Activated naive CD8-positive, alpha-beta T cell treated with anti-CD3 and anti-CD28 coated beads, Interleukin-2, amount 50 U/mL, for 24 hours (primary cell): Measurements from ENCODE around the gene ABHD17A.

ENCODE experiments used
- ATAC-seq: fragments of 150-1000 bp; cut with Tn5 transposase; one replicate; pipeline ENCODE4 v1.10.0; 2021
- DNase-seq: peaks from one replicate; pipeline ENCODE4 v3.0.0; 2021
- H3K27ac Mint-ChIP-seq: one replicate; pipeline ENCODE4 v1.8.0; 2021; ENCODE audit warnings: mild to moderate bottlenecking, mixed read lengths
- H3K27me3 Mint-ChIP-seq: one replicate; pipeline ENCODE4 v1.8.0; 2021; ENCODE audit warnings: mixed read lengths
- H3K36me3 Mint-ChIP-seq: one replicate; pipeline ENCODE4 v1.8.0; 2021; ENCODE audit warnings: low read depth, mixed read lengths
- H3K4me1 Mint-ChIP-seq: one replicate; pipeline ENCODE4 v1.8.0; 2021; ENCODE audit warnings: mixed read lengths
- H3K4me3 Mint-ChIP-seq: one replicate; pipeline ENCODE4 v1.8.0; 2021; ENCODE audit warnings: mild to moderate bottlenecking, moderate library complexity, mixed read lengths
- H3K9me3 Mint-ChIP-seq: one replicate; pipeline ENCODE4 v1.8.0; 2021; ENCODE audit warnings: mixed read lengths

The ABHD17A gene

DNA sequence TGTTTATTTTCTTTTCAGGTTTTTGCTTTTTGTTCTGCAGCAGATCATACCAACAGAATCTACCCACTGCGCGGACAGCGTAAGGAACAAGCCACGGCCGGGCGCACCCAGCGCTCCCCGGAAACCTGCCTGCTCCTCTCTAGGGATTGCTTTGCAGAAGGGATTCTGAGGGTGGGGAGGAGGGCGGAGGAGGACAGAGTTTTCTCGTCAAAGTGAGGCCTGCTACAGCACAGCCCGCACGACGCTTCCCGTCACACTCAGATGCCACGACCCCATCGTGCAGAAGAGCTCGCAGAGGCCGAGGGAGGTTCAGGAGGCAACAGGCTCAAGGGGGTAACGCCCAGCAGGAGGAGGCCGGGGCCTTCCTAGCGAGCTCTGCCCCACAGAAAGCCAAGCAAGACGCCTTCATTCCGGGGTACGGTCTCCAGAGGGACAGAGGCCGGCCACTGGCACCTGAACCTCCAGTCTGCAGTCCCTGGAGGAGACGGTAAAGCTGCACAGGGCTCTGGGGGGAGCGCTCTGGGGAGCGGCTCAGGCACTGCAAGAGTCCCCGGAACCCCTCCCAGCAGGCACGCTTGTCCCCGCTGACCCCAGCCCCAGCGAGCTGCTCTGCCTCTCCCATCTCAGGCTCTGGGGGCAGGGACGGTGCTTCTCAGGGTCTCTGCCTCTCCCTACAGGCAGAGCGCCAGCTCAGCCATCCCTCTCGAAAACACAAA lies 43.9 kb downstream of the ABHD17A start:
- Mint-ChIP-seq H3K4me3 (no peak overlapping the region), H3K4me1 (peaks cover 41% of the 10 kb centered on the region), H3K27ac (no peak overlapping the region), H3K36me3 (peaks cover 6% of the 10 kb centered on the region), H3K9me3 (no peaks in the 10 kb centered on the region), H3K27me3 (no peaks in the 10 kb centered on the region)
- ATAC-seq (no peak), DNase-seq (no peak)

DNA sequence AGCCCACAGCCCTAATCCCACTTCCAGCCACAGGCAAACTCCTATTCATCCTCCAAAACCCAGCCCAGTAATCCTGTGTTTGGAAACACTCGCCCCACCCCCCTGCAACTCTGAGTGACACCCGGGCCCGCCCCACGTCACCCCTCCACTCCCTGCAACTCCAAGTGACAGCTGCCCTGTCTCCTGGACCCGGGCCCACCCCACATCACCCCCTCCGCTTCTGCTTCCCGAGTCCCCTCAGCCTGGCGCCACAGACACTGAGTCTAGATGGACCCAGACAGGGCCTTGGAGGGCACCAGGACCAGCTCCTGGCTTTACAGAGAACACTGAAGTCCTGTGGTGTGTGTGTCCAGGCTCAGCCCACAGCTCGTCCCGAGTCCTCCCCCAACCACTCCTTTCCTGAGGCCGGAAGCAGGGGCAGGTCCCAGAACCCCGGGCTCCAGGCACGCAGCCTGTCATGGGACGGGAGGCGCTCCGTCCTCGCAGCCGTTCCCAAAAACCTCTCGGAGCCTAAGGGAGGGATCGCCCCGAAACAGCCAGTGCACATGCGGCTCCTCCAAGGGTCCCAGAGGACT lies 44.7 kb downstream of the ABHD17A start:
- no peak for ATAC-seq
- Mint-ChIP-seq H3K27ac (no peak overlapping the region), H3K36me3 (no peaks in the 10 kb centered on the region)

DNA sequence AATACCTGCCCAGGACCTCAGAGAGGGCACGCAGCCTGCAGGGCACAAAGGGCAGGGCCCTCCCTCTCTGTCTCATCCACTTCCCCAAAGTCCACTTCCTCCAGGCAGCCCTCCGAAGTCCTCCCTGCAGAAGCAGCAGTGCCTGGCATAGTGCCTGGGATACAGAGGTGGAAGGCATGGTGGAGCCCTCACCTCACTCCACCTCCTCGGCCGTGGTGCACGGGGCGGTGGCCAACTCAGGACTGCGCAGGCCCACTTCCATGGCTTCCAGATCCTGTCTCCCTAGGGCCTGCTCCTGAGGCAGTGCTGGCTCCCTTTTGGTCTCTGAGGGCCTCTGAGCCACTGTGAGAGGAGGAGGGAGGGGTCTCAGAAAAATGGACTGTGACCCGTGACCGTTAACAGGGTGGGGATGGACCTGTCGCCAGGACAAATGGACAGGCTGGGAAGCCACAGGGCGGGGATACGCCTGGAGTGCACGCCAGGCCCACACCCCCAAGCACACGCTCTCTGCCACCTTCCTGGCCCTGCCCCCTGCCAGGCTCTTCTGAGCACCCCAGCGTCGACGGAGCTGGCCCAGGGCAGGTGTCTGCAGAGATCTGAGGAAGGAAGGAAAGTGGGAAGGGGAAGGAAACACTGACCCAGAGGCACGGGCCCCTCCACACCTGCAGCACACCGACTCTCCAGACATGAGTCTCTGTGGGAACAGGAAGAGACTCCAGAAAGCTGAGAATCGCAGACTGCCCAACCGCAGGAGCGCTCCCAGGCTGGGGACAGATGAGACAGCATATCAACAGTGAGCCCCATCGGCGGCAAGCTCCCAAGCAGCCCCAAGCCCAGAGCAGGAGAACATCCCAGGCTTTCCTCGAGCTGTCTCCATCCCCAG lies 45.4 kb downstream of the ABHD17A start:
- H3K4me1 Mint-ChIP-seq: peaks cover 32% of the 10 kb centered on the region

More for the DNA sequence above, 44.7 kb downstream of the ABHD17A start:
- Mint-ChIP-seq H3K9me3 (no peaks in the 10 kb centered on the region), H3K4me1 (peaks cover 35% of the 10 kb centered on the region), H3K4me3 (no peak overlapping the region), H3K27me3 (no peaks in the 10 kb centered on the region)
- DNase-seq: no peak

DNA sequence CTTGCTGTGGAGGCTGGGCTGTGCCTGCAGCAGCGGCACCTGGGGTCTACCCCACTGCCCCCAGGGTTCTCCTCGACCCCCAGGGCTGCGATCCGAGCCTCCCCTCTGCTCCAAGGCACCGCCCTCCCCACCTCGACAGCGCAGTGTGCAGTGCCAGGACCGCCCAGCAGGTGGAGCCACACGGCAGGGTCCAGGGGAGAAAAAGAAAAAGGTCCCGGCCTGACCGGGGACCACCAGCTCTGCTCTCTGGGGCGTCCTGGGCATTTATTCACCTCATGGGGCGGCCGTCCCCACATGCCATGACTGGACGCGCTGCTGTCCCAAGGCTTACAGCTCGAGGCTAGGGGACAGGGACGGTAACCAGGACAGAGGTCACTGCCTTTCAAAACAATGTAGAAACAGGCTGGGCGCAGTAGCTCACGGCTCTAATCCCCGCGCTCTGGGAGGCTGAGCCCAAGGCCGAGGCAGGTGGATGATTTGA lies 47.6 kb downstream of the ABHD17A start:
- no peaks in the 10 kb centered on the region for H3K27me3 Mint-ChIP-seq
- peaks cover 18% of the 10 kb centered on the region for H3K4me1 Mint-ChIP-seq
- ATAC-seq (peak; percentile 44), DNase-seq (peak; percentile 79)
- H3K36me3 Mint-ChIP-seq: no peaks in the 10 kb centered on the region
- H3K27ac Mint-ChIP-seq: no peak overlapping the region
- H3K9me3 Mint-ChIP-seq: no peaks in the 10 kb centered on the region
- no peak overlapping the region for H3K4me3 Mint-ChIP-seq

More for the DNA sequence above, 45.4 kb downstream of the ABHD17A start:
- DNase-seq: no peak
- Mint-ChIP-seq H3K9me3 (no peaks in the 10 kb centered on the region), H3K27me3 (no peaks in the 10 kb centered on the region), H3K4me3 (no peak overlapping the region), H3K36me3 (no peaks in the 10 kb centered on the region), H3K27ac (no peak overlapping the region)
- ATAC-seq: no peak

DNA sequence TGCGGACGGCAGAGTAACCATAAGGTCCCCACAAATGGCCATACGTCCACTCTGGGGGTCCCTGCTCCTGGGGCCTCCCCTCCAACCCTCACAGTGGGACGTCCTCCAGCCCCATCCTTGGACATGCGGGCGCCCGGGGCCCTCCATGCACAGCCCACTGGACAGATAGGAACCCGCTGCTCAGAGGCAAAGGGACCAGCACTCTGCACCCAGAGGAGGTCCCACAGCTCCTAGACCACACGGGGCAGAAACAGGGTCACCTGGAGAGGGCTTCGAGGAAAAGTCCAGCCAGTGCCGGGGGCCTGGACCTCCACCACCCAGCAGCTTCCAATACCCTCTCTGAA lies 48.1 kb downstream of the ABHD17A start:
- Mint-ChIP-seq H3K4me3 (no peak overlapping the region), H3K27me3 (no peaks in the 10 kb centered on the region), H3K4me1 (peaks cover 15% of the 10 kb centered on the region), H3K36me3 (no peaks in the 10 kb centered on the region), H3K9me3 (no peaks in the 10 kb centered on the region), H3K27ac (no peak overlapping the region)
- no peak for DNase-seq
- ATAC-seq: no peak

DNA sequence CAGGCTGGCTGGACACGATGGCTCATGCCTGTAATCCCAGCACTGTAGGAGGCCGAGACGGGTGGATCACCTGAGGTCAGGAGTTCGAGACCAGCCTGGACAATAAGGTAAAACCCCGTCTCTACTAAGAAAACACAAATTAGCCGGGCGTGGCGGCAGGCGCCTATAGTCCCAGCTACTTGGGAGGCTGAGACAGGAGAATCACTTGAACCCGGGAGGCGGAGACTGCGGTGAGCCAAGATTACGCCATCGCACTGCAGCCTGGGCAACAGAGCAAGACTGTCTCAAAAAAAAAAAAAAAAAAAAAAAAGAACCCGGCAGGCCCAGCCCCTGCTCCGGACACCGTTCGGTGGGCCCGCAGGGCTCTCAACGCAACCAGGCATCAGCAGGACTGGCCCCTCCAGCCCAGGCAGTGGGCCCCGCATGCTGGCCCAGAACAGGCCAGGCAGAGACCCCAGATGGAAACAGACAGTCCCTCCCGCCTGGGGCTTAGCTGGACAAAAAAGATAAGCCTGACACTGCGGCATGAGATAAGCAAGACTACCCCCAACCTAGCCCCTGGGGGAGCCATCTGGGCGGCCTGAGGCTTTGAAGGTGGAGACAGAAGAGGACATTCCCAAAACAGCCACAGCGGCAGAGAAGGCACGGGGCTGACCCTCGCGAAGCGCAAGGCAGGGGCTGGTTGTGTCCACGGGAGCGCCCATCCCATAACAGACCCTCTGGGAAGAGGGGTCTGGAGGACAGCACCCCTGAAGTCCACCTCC lies 48.7 kb downstream of the ABHD17A start:
- Mint-ChIP-seq H3K27me3 (no peaks in the 10 kb centered on the region), H3K4me1 (peaks cover 12% of the 10 kb centered on the region), H3K9me3 (no peaks in the 10 kb centered on the region), H3K27ac (no peak overlapping the region), H3K36me3 (no peaks in the 10 kb centered on the region), H3K4me3 (no peak overlapping the region)
- ATAC-seq (no peak), DNase-seq (no peak)

DNA sequence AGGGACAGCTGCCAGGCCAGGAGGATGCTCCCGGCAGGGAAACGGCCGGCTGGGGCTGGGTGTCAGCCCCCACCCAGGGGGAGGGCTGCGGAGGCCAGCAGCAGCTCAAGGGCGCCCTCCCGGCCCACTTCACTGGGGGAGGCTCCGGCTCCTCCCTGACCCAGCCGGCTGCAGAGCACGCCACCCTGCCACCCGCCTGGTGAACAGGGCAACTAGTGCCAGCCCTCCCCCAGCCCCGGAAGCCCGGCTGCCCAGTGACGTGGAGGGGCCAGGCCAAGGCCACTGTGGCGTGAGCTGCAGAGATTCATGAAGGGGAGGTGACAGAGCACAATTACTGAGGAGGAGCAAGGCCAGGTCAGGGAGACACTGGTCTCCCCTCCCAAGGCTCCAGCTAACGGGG lies 51.8 kb downstream of the ABHD17A start:
- Mint-ChIP-seq H3K4me1 (peaks cover 7% of the 10 kb centered on the region), H3K27me3 (no peaks in the 10 kb centered on the region), H3K36me3 (no peaks in the 10 kb centered on the region), H3K9me3 (no peaks in the 10 kb centered on the region), H3K4me3 (no peak overlapping the region), H3K27ac (no peak overlapping the region)
- no peak for ATAC-seq
- DNase-seq: no peak

DNA sequence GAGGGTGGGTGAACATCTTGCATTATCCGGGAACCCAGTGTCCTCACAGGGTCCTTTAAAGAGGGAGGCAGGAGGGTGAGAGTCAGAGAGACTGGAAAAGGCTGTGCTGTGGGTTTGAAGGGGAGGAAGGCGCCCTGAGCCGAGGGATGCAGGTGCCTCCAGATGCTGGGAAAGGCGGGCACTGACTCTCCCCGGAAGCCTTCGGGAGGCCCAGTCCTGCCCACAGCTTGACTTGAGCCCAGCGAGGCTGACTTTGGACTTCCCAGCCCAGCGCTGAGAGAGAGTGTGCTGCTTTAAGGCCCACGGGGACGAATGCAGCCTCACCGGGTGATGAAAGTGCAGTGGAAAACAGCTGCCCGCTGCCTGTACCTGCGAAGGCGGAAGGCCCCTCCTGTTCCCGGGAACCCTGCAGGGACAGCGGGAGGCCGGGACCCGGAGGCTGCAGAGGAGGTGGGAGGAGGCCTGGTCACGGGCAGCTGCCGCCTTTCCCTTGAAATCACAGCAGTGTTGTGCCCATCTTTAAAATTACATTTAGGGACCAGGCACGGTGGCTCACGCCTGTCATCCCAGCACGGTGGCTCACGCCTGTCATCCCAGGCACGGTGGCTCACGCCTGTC lies 53.1 kb downstream of the ABHD17A start:
- H3K9me3 Mint-ChIP-seq: no peaks in the 10 kb centered on the region
- peaks cover 4% of the 10 kb centered on the region for H3K4me1 Mint-ChIP-seq
- no peaks in the 10 kb centered on the region for H3K36me3 Mint-ChIP-seq
- no peak overlapping the region for H3K4me3 Mint-ChIP-seq
- no peak for DNase-seq
- H3K27ac Mint-ChIP-seq: no peak overlapping the region
- H3K27me3 Mint-ChIP-seq: no peaks in the 10 kb centered on the region
- ATAC-seq: no peak

DNA sequence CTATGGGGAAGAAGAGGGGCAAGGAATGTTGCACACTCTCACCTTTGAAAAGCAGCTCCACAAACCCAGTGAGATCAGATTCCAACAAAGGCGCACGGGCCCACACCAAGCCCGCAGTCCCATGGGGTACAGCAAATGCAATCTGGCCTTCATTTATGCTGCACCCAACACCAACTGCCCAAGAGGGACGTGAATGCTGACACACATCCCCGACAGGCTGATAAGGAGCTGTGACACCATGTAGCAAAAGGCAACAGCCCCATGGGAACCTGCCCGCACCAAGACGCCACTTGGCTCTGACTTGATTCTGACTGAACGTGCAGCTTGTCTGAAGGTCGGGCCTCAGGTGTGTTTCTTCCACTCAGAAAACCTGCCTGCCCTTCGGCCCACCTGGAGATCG lies 54.3 kb downstream of the ABHD17A start:
- no peak for ATAC-seq
- Mint-ChIP-seq H3K4me3 (no peak overlapping the region), H3K4me1 (peaks cover under 1% of the 10 kb centered on the region), H3K27ac (no peak overlapping the region), H3K36me3 (no peaks in the 10 kb centered on the region), H3K27me3 (no peaks in the 10 kb centered on the region), H3K9me3 (no peaks in the 10 kb centered on the region)
- DNase-seq: no peak

DNA sequence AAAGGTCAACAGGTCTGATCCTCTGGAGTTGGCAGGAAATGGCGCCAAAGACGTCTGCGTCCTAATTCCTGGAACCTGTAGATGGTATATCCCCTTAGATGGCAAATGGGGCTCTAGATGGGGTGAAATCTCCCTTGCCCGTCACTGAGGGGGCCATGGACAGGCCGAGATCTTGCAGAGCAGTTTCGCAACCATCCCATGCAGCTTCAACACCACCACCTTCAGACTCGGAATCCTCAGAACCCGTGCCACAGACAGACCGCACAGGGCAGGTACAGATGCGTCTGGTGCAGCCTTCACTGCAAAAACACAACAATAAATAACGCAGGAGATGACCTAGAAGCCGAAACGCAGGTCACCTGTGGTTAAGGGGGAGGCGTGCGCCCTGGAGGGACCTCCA lies 54.7 kb downstream of the ABHD17A start:
- no peak for DNase-seq
- no peak for ATAC-seq
- Mint-ChIP-seq H3K9me3 (no peaks in the 10 kb centered on the region), H3K27ac (no peak overlapping the region), H3K4me3 (no peak overlapping the region), H3K4me1 (no peaks in the 10 kb centered on the region), H3K27me3 (no peaks in the 10 kb centered on the region), H3K36me3 (peaks cover 2% of the 10 kb centered on the region)

DNA sequence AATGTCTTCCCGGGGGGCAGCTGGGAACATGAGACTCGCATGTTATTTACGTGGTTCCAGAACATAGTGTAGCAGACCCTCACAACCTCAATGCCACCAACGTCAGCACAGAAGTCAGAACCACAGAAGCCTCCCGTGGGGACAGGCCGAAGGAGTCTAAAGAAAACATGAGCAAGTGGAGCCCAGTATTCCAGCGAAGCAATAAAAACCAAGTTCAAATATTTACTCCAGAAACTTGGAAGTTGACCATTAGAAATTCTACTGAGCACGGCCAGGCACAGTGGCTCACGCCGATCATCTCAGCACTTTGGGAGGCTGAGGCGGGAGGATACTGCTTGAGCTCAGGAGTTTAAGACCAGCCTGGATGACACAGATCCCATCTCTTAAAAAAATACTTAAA lies 55.3 kb downstream of the ABHD17A start:
- Mint-ChIP-seq H3K27ac (no peak overlapping the region), H3K36me3 (peaks cover 2% of the 10 kb centered on the region), H3K27me3 (no peaks in the 10 kb centered on the region), H3K4me1 (no peaks in the 10 kb centered on the region), H3K4me3 (no peak overlapping the region), H3K9me3 (no peaks in the 10 kb centered on the region)
- no peak for ATAC-seq
- DNase-seq: no peak

DNA sequence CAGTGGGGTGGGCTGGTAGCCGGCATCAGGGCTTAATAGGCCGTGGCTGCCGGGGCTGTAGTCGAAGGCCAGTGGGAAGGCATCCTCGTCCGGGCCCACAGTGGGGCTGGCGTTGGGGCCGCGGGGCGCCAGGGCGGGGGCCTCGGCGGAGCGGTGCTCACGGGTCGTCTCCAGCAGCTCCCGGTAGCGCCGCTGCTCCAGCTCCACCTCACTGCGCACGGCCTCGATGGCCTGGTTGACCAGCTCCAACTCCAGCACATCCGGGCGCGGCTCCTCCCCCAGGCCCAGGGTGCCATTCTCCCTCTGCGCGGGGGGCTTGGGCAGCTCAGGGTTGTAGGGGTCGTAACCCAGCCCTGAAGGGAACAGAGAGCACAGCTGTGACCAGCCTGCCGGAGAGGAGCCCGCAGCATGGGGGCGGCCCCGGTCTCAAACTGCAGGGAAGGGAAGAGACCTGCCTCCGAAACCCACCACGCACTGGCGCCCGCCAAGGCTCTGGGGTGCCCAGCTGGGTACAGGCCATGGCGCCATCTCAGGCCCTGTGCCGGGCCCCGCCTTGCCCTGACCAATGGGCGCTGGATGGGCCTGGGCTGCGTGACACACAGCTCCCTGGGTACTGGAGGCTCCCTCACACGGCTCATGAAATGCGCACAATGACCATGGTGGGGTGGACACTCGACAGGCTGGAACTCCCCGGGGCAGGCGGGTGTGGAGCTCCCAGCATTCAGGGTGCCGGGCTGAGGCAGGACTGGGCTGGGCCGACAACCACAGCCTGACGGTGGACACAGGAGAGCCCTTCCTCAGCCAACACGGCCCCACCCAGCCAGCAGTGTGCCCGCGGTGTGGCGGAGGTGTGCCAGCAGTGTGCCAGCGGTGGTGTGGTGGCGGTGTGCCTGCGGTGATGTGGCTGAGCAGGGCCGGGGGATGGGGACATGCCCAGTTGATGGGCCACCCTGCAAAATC lies 56.7 kb downstream of the ABHD17A start:
- Mint-ChIP-seq H3K27ac (no peak overlapping the region), H3K4me1 (no peaks in the 10 kb centered on the region), H3K4me3 (no peak overlapping the region), H3K9me3 (no peaks in the 10 kb centered on the region), H3K36me3 (peaks cover 5% of the 10 kb centered on the region), H3K27me3 (no peaks in the 10 kb centered on the region)
- ATAC-seq: no peak
- DNase-seq: no peak

DNA sequence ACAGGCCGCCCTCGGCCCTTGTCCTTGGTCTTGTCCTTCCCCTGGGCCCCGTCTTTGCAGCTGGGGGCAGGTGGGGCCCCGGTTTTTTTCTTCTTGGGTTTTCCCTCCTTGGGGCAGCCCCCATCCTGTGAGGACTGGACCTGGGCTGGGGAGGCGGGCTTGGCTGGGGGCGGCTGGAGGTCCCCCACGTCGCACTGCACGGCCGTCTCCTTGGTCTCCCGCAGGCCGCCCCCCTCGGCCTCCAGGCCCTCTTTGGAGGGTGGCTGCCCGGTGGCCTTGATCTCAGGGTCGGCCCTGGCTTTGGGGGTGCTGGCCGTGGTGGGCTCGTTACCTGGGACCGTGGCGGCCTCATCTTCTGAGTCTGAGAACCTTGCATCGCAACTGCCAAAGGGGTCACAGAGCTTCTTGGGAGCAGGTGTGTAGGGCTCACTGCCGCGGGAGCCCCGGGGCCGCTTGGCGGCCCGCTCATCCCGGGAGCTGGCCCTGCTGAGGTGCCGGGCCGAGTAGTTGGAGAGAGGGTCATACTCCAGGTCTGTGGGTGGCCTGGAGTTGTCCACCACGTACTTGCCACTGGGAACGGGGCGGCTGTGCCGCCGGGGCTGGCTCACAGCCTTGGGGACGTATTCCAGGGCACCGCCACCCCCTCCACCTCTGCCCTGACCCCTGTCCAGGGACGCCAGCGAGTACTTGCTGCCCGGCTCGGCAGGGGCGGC lies 57.6 kb downstream of the ABHD17A start:
- peaks cover 5% of the 10 kb centered on the region for H3K36me3 Mint-ChIP-seq
- ATAC-seq: peak; percentile 3
- no peak overlapping the region for H3K27ac Mint-ChIP-seq
- no peaks in the 10 kb centered on the region for H3K4me1 Mint-ChIP-seq
- H3K27me3 Mint-ChIP-seq: no peaks in the 10 kb centered on the region
- DNase-seq: no peak
- H3K4me3 Mint-ChIP-seq: no peak overlapping the region
- H3K9me3 Mint-ChIP-seq: no peaks in the 10 kb centered on the region
